ENCODE measurements around the gene PPM1J. TPM values are rescaled to one million over a fixed set of nuclear protein-coding genes. Genes with fewer than 3 reads are reported as not detected.

Gene PPM1J
- total and polyA plus RNA-seq, 10 donors: 0.51 to 1.9 (median 1.4) TPM

DNA sequence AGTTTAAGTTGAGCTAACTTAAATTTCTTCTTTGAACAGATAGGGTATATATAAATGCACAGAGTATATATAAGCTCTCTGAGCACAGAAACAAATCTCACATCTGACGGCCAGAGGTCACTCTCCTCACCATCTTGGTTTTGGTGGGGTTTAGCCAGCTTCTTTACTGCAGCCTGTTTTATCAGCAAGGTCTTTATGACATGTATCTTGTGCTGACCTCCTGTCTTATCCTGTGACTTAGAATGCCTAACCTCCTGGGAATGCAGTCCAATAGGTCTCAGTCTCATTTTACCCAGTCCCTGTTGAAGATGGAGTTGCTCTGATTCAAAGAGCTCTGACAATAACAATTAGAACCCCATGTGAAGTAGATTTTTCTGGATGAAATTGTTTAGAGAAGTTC lies 42.3 kb downstream of the PPM1J start:
- WGBS, 5 donors: 86 to 95% (median 91%) methylated on average over 1 of the region's 1 CpG
- H3K27ac ChIP-seq: peak overlapping the region in 3 of 8 donors; percentile 91 to 94 (median 93)
- no peak for DNase-seq
- H3K4me3 ChIP-seq: no peak overlapping the region
- TF ChIP-seq POLR2A (IDR thresholded peaks at IDR 0.05) (no peak), POLR2AphosphoS5 (IDR thresholded peaks at IDR 0.05) (no peak), CTCF (IDR thresholded peaks at IDR 0.05 in 8 of 11, conservative IDR thresholded peaks at IDR 0.05 in 3 of 11) (no peak)
- peaks cover 0 to 49% (median 40%) of the 10 kb centered on the region in 6 donors for H3K36me3 ChIP-seq
- H3K9me3 ChIP-seq: no peaks in the 10 kb centered on the region
- H3K4me1 ChIP-seq: peaks cover 18 to 59% (median 42%) of the 10 kb centered on the region in 6 donors
- H3K27me3 ChIP-seq (replicated peaks in 1 of 7): no peaks in the 10 kb centered on the region
- intact Hi-C loops (cut with DNase I; ENCODE audit: low total_unique reads): loop anchor here (10.0 kb wide), 1 partner anchor 48 kb away; no protein-coding TSS in a partner anchor

DNA sequence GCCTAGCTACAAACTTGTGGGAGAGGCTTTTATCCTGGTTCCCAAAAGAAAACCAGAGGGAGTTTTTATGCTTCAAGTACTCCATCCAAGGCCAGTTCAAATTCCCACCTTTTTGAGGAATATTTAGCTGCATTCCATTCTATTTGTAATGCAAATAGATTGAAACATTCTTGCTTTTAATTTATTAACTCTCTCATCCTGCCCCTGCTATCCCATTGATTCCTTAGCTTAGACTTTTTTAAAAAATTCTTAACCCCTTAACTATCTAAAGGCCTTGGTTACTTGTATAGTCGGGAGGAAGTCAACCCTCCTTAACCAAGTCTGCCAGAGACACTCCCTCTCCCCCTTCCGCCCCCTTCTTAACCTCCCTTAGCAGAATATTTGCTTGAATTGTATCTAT lies 43.1 kb downstream of the PPM1J start:
- Histone ChIP-seq H3K4me1 (peaks cover 18 to 54% (median 36%) of the 10 kb centered on the region in 6 donors), H3K27ac (peak overlapping the region in 3 of 8 donors; percentile 1 to 6 (median 4)), H3K27me3 (replicated peaks in 1 of 7) (no peaks in the 10 kb centered on the region), H3K36me3 (peaks cover 0 to 57% (median 48%) of the 10 kb centered on the region in 6 donors), H3K4me3 (no peak overlapping the region), H3K9me3 (no peaks in the 10 kb centered on the region)
- WGBS, 5 donors: 71 to 79% (median 78%) methylated on average over 2 of the region's 2 CpGs
- DNase-seq: no peak
- no peak for TF ChIP-seq POLR2A (IDR thresholded peaks at IDR 0.05)
- TF ChIP-seq CTCF (IDR thresholded peaks at IDR 0.05 in 8 of 11, conservative IDR thresholded peaks at IDR 0.05 in 3 of 11): no peak
- no peak for TF ChIP-seq POLR2AphosphoS5 (IDR thresholded peaks at IDR 0.05)
- intact Hi-C loops (cut with DNase I; ENCODE audit: low total_unique reads): loop anchor here (10.0 kb wide), 1 partner anchor 47 kb away; no protein-coding TSS in a partner anchor

GRCh38 chr1:112666946-112667345 lies 48.2 kb downstream of the PPM1J start:
- 78 to 84% (median 82%) methylated on average over 2 of the region's 2 CpGs for WGBS, 5 donors
- DNase-seq: no peak
- Histone ChIP-seq H3K27me3 (replicated peaks in 1 of 7) (no peaks in the 10 kb centered on the region), H3K27ac (peak overlapping the region in 1 of 8 donors; percentile 70), H3K4me3 (no peak overlapping the region), H3K36me3 (peaks cover 0 to 100% (median 93%) of the 10 kb centered on the region in 6 donors), H3K9me3 (no peaks in the 10 kb centered on the region), H3K4me1 (peaks cover 0 to 17% (median 7%) of the 10 kb centered on the region in 6 donors)
- intact Hi-C loops (cut with DNase I; ENCODE audit: low total_unique reads): no loop called here
- TF ChIP-seq POLR2AphosphoS5 (IDR thresholded peaks at IDR 0.05) (no peak), POLR2A (IDR thresholded peaks at IDR 0.05) (no peak), CTCF (IDR thresholded peaks at IDR 0.05 in 8 of 11, conservative IDR thresholded peaks at IDR 0.05 in 3 of 11) (no peak)

DNA sequence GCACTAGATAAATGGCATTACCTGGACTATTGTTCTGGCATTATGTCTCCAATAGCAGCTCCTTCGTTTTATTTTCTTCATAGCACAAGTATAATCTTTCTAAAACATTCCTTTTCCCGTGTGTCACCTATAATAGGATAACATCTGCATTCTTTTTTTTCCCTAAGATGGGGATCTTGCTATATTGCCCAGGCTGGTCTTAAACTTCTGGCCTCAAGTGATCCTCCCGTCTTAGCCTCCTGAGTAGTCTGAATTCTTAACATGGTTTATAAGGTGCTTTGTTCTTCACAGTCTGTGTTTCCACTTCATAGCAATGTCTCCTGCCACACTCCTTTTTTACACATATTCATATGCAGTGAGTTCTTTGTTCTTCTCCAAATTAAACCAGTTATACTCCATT lies 49.3 kb downstream of the PPM1J start:
- intact Hi-C loops (cut with DNase I; ENCODE audit: low total_unique reads): no loop called here

More for the DNA sequence above, 49.3 kb downstream of the PPM1J start:
- Histone ChIP-seq H3K36me3 (peaks cover 0 to 100% (median 95%) of the 10 kb centered on the region in 6 donors), H3K4me1 (peaks cover 0 to 17% (median 7%) of the 10 kb centered on the region in 6 donors), H3K4me3 (no peak overlapping the region), H3K27ac (no peak overlapping the region), H3K9me3 (no peaks in the 10 kb centered on the region), H3K27me3 (replicated peaks in 1 of 7) (no peaks in the 10 kb centered on the region)
- TF ChIP-seq POLR2A (IDR thresholded peaks at IDR 0.05) (no peak), CTCF (IDR thresholded peaks at IDR 0.05 in 8 of 11, conservative IDR thresholded peaks at IDR 0.05 in 3 of 11) (no peak), POLR2AphosphoS5 (IDR thresholded peaks at IDR 0.05) (no peak)
- WGBS, 5 donors: 79 to 98% (median 92%) methylated on average over 3 of the region's 3 CpGs
- DNase-seq: no peak

Other genes starting within 250 kb of the PPM1J start
- gene WNT2B, start 206.4 kb downstream of the PPM1J start, total RNA-seq: 1 to 10 TPM in 6 of 7 donors, under 1 TPM in 1; 0.97 to 5.8 (median 1.9) TPM
- under 1 TPM; 0.36 to 0.52 (median 0.48) TPM for gene WNT2B, start 206.4 kb downstream of the PPM1J start, polyA plus RNA-seq
- 10 to 100 TPM; 14.1 to 23.9 (median 22.2) TPM for gene ST7L, start 96.2 kb downstream of the PPM1J start, total RNA-seq
- 1 to 10 TPM; 6.1 to 7.7 (median 6.9) TPM for gene ST7L, start 96.2 kb downstream of the PPM1J start, polyA plus RNA-seq
- 100 to 1,000 TPM; 190 to 354 (median 259) TPM for gene CAPZA1, start 95.5 kb downstream of the PPM1J start, total RNA-seq
- gene CAPZA1, start 95.5 kb downstream of the PPM1J start, polyA plus RNA-seq: 100 to 1,000 TPM; 105 to 132 (median 117) TPM
- gene MOV10, start 40.7 kb downstream of the PPM1J start, total RNA-seq: 10 to 100 TPM; 45.5 to 92.3 (median 60.2) TPM
- 10 to 100 TPM; 23.5 to 62.5 (median 50.8) TPM for gene MOV10, start 40.7 kb downstream of the PPM1J start, polyA plus RNA-seq
- 100 to 1,000 TPM; 125 to 292 (median 210) TPM for gene RHOC, start 8.2 kb downstream of the PPM1J start, total RNA-seq
- gene RHOC, start 8.2 kb downstream of the PPM1J start, polyA plus RNA-seq: 100 to 1,000 TPM; 120 to 323 (median 153) TPM
- 10 to 100 TPM; 15.7 to 24.6 (median 18.7) TPM for gene SLC16A1, start 240.9 kb upstream of the PPM1J start, total RNA-seq
- 1 to 10 TPM; 2.9 to 6.2 (median 5.7) TPM for gene SLC16A1, start 240.9 kb upstream of the PPM1J start, polyA plus RNA-seq

Data from spleen (tissue), 11 donors.